DMS153 (cell line): ENCODE measurements around the gene PLEKHD1.

Experiments
- DNase-seq: peaks from one replicate; lab custom pipeline; 2025; lab: John Stamatoyannopoulos, UW

Gene PLEKHD1

GRCh38 chr14:69518289-69519101 lies 34.0 kb downstream of the PLEKHD1 start:
- DNase-seq = no peak

- DNase-seq = no peak
Measured at GRCh38 chr14:69519204-69520100, 34.9 kb downstream of the PLEKHD1 start.

GRCh38 chr14:69522026-69522425 lies 37.5 kb downstream of the PLEKHD1 start:
- DNase-seq = no peak

- DNase-seq = no peak
Measured at GRCh38 chr14:69525896-69526295, 41.4 kb downstream of the PLEKHD1 start.

GRCh38 chr14:69527635-69528034 lies 43.1 kb downstream of the PLEKHD1 start:
- no peak for DNase-seq

- DNase-seq = no peak
Measured at GRCh38 chr14:69528143-69528542, 43.6 kb downstream of the PLEKHD1 start.

GRCh38 chr14:69528930-69529329 lies 44.4 kb downstream of the PLEKHD1 start:
- no peak for DNase-seq

GRCh38 chr14:69529563-69529962 lies 45.0 kb downstream of the PLEKHD1 start:
- no peak for DNase-seq

GRCh38 chr14:69530095-69530494 lies 45.6 kb downstream of the PLEKHD1 start:
- no peak for DNase-seq

GRCh38 chr14:69531135-69531534 lies 46.6 kb downstream of the PLEKHD1 start:
- peak; percentile 69 for DNase-seq

GRCh38 chr14:69532561-69533340 lies 48.2 kb downstream of the PLEKHD1 start:
- DNase-seq = no peak

- peak; percentile 28 for DNase-seq
Measured at GRCh38 chr14:69535230-69535848, 50.8 kb downstream of the PLEKHD1 start.

- DNase-seq = peak; percentile 37
Measured at GRCh38 chr14:69536971-69537370, 52.4 kb downstream of the PLEKHD1 start.

GRCh38 chr14:69537900-69538299 lies 53.4 kb downstream of the PLEKHD1 start:
- no peak for DNase-seq

GRCh38 chr14:69538766-69539165 lies 54.2 kb downstream of the PLEKHD1 start:
- DNase-seq = no peak

- no peak for DNase-seq
Measured at GRCh38 chr14:69539631-69540410, 55.3 kb downstream of the PLEKHD1 start.

GRCh38 chr14:69540654-69541335 lies 56.3 kb downstream of the PLEKHD1 start:
- no peak for DNase-seq

- no peak for DNase-seq
Measured at GRCh38 chr14:69542311-69542710, 57.8 kb downstream of the PLEKHD1 start.

GRCh38 chr14:69543341-69544115 lies 59.0 kb downstream of the PLEKHD1 start:
- peak; percentile 52 for DNase-seq
